DOHH2 (cell line): Measurements from ENCODE around the gene RTTN.

Experiments
- H3F3A ChIP-seq: fragments of 200-600 bp; sonication (generic), shearing (Covaris generic); 2 replicates; pipeline ENCODE4 v1.6.0; 2016; ENCODE audit warnings: antibody characterized with exemption, mild to moderate bottlenecking; ENCODE audit not compliant: control insufficient read depth, insufficient read depth
- H3K27ac ChIP-seq: fragments of 200-600 bp; sonication (generic); 2 replicates; pipeline ENCODE4 v1.5.1; 2014; ENCODE audit warnings: low read depth, mild to moderate bottlenecking, low read length, moderate library complexity
- H3K27me3 ChIP-seq: fragments of 200-600 bp; sonication (generic); 2 replicates; pipeline ENCODE4 v1.6.1; 2014; ENCODE audit warnings: mild to moderate bottlenecking, low read length, mixed read lengths; ENCODE audit not compliant: control insufficient read depth
- H3K36me3 ChIP-seq: fragments of 200-600 bp; sonication (generic); 2 replicates; pipeline ENCODE4 v1.6.1; 2014; ENCODE audit warnings: mild to moderate bottlenecking, low read length, moderate library complexity, mixed read lengths; ENCODE audit not compliant: control insufficient read depth
- H3K4me1 ChIP-seq: fragments of 200-600 bp; sonication (generic); 2 replicates; pipeline ENCODE4 v1.6.1; 2014; ENCODE audit warnings: mild to moderate bottlenecking, low read length, mixed read lengths; ENCODE audit not compliant: control insufficient read depth
- H3K4me2 ChIP-seq: fragments of 200-600 bp; sonication (generic); 2 replicates; pipeline ENCODE4 v1.6.0; 2014; ENCODE audit warnings: mild to moderate bottlenecking, low read length, moderate library complexity
- H3K4me3 ChIP-seq: fragments of 200-600 bp; sonication (generic); 2 replicates; pipeline ENCODE4 v1.5.1; 2014; ENCODE audit warnings: mild to moderate bottlenecking, low read length, mixed read lengths
- H3K79me2 ChIP-seq: fragments of 200-600 bp; sonication (generic); 2 replicates; pipeline ENCODE4 v1.6.1; 2014; ENCODE audit warnings: mild to moderate bottlenecking, low read length, mixed read lengths; ENCODE audit not compliant: control insufficient read depth
- H3K9me2 ChIP-seq: fragments of 200-600 bp; sonication (generic); replicated peaks from 2 replicates; pipeline ENCODE4 v1.6.1; 2014; ENCODE audit warnings: mild to moderate bottlenecking, low read length, mixed read lengths; ENCODE audit not compliant: control insufficient read depth
- H3K9me3 ChIP-seq: fragments of 200-600 bp; sonication (generic); 2 replicates; pipeline ENCODE4 v1.6.1; 2014; ENCODE audit warnings: antibody characterized with exemption, low read length, mixed read lengths; ENCODE audit not compliant: control insufficient read depth, insufficient read depth
- H4K20me1 ChIP-seq: fragments of 200-600 bp; sonication (generic); 2 replicates; pipeline ENCODE4 v1.6.0; 2014; ENCODE audit warnings: low read depth, mild to moderate bottlenecking, antibody characterized with exemption, low read length, moderate library complexity; ENCODE audit not compliant: control insufficient read depth, insufficient read depth
- EZH2phosphoT487 ChIP-seq: fragments of 200-600 bp; sonication (generic); IDR thresholded peaks from 2 replicates; pipeline ENCODE4 v1.6.1; 2017; ENCODE audit warnings: borderline replicate concordance, mild to moderate bottlenecking, antibody characterized with exemption, low read length, moderate library complexity, mixed read lengths
- TF ChIP-seq, protein P1 (sequence below): fragments of 200-600 bp; sonication (generic); IDR thresholded peaks from one replicate; pipeline ENCODE4 v1.5.1; 2014; ENCODE audit warnings: antibody characterized with exemption, mild to moderate bottlenecking, low read depth, low read length; ENCODE audit not compliant: poor library complexity, severe bottlenecking

Gene RTTN

DNA sequence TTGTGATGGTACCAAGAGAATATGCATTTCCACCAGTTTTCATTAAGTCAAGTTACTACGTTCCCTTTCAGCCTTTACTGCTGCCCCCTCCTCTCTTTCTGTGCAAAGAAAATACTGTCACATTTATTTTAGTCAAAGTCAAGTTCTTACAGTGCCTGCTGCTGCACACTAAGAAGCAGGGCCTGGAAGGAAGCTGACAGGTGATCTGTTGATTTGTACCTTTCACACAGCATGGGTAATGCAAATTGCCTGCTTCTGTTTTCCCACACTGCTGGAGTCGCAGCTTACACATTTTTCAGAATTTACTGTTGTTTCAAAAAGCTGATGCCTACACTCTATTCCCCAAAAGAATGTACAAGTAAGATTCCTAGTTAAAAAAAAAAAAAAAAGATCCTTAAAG is 209.1 kb downstream of the RTTN start:
- Histone ChIP-seq H3F3A (no peaks in the 10 kb centered on the region), H3K36me3 (peaks cover 8% of the 10 kb centered on the region), H3K4me3 (no peak overlapping the region), H3K27me3 (no peaks in the 10 kb centered on the region), H3K9me3 (no peaks in the 10 kb centered on the region), H3K79me2 (no peaks in the 10 kb centered on the region), H3K4me2 (no peak overlapping the region), H4K20me1 (no peaks in the 10 kb centered on the region), H3K9me2 (no peaks in the 10 kb centered on the region), H3K4me1 (no peaks in the 10 kb centered on the region), H3K27ac (no peak overlapping the region)
- TF ChIP-seq, protein P1, sequence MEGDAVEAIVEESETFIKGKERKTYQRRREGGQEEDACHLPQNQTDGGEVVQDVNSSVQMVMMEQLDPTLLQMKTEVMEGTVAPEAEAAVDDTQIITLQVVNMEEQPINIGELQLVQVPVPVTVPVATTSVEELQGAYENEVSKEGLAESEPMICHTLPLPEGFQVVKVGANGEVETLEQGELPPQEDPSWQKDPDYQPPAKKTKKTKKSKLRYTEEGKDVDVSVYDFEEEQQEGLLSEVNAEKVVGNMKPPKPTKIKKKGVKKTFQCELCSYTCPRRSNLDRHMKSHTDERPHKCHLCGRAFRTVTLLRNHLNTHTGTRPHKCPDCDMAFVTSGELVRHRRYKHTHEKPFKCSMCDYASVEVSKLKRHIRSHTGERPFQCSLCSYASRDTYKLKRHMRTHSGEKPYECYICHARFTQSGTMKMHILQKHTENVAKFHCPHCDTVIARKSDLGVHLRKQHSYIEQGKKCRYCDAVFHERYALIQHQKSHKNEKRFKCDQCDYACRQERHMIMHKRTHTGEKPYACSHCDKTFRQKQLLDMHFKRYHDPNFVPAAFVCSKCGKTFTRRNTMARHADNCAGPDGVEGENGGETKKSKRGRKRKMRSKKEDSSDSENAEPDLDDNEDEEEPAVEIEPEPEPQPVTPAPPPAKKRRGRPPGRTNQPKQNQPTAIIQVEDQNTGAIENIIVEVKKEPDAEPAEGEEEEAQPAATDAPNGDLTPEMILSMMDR = no peak
- TF ChIP-seq EZH2phosphoT487 = no peak

GRCh38 chr18:69995774-69996173 is 209.7 kb downstream of the RTTN start:
- Histone ChIP-seq H3K4me2 (no peak overlapping the region), H3K79me2 (no peaks in the 10 kb centered on the region), H3K4me3 (no peak overlapping the region), H3K27ac (no peak overlapping the region), H3K9me2 (no peaks in the 10 kb centered on the region), H3K4me1 (no peaks in the 10 kb centered on the region), H3F3A (no peaks in the 10 kb centered on the region), H3K9me3 (no peaks in the 10 kb centered on the region), H4K20me1 (no peaks in the 10 kb centered on the region), H3K36me3 (peaks cover 4% of the 10 kb centered on the region; the same call in 1 of the 2 replicates), H3K27me3 (no peaks in the 10 kb centered on the region)
- no peak for TF ChIP-seq EZH2phosphoT487
- TF ChIP-seq, protein P1 = no peak

- Histone ChIP-seq H3K4me2 (no peak overlapping the region), H3K36me3 (no peaks in the 10 kb centered on the region), H3K27me3 (no peaks in the 10 kb centered on the region), H3F3A (no peaks in the 10 kb centered on the region; the same call in 1 of the 2 replicates), H3K9me3 (no peaks in the 10 kb centered on the region), H3K4me1 (no peaks in the 10 kb centered on the region), H3K27ac (no peak overlapping the region), H3K4me3 (no peak overlapping the region), H4K20me1 (no peaks in the 10 kb centered on the region), H3K79me2 (no peaks in the 10 kb centered on the region), H3K9me2 (no peaks in the 10 kb centered on the region)
- TF ChIP-seq, protein P1 = no peak
- TF ChIP-seq EZH2phosphoT487 = no peak
These were observed 212.7 kb downstream of the RTTN start for GRCh38 chr18:69992776-69993175.

- no peaks in the 10 kb centered on the region for H3K4me1 ChIP-seq
- no peak overlapping the region for H3K4me2 ChIP-seq
- no peaks in the 10 kb centered on the region for H3K9me2 ChIP-seq
- H3K27me3 ChIP-seq = no peaks in the 10 kb centered on the region
- no peaks in the 10 kb centered on the region for H3K36me3 ChIP-seq
- H3K4me3 ChIP-seq = no peak overlapping the region
- H3K9me3 ChIP-seq = no peaks in the 10 kb centered on the region
- no peaks in the 10 kb centered on the region for H4K20me1 ChIP-seq
- H3K27ac ChIP-seq = no peak overlapping the region
- no peaks in the 10 kb centered on the region for H3K79me2 ChIP-seq
- no peaks in the 10 kb centered on the region; the same call in 1 of the 2 replicates for H3F3A ChIP-seq
- TF ChIP-seq, protein P1 = no peak
- TF ChIP-seq EZH2phosphoT487 = no peak
These were observed 217.6 kb downstream of the RTTN start for GRCh38 chr18:69987870-69988269.
